ENCODE data around the gene BPTF. TPM values are rescaled to one million over a fixed set of nuclear protein-coding genes. Genes with fewer than 3 reads are reported as not detected.

Gene BPTF
- total and polyA plus RNA-seq, 2 of the 13 experiments (the other 11 are each of a cell fraction or from before 2014, with no cell fraction given), result 43.5 to 66.1 TPM

- TF ChIP-seq ATF2 (CRISPR knock-in tag; IDR thresholded peaks at IDR 0.05) (no peak), ZNF850 (CRISPR knock-in tag; conservative IDR thresholded peaks at IDR 0.05) (0 out of 2 replicates have a peak, but pooled peaks have one; percentile 12), ZBTB33 (CRISPR knock-in tag; IDR thresholded peaks at IDR 0.05) (no peak), RBM39 (IDR thresholded peaks at IDR 0.05; ENCODE audit: low read depth, low read length, poor library complexity, severe bottlenecking) (peak; percentile 75), POLR2AphosphoS5 (IDR thresholded peaks at IDR 0.05; ENCODE audit: low read depth, low read length) (no peak), MXD1 (CRISPR knock-in tag; IDR thresholded peaks at IDR 0.05) (0 out of 2 replicates have a peak, but pooled peaks have one; percentile 32), ZKSCAN1 (IDR thresholded peaks at IDR 0.05; ENCODE audit: low read length) (no peak), CEBPB (IDR thresholded peaks at IDR 0.05; ENCODE audit: borderline replicate concordance, low read depth, low read length) (no peak), ZNF501 (CRISPR knock-in tag; IDR thresholded peaks at IDR 0.05) (0 out of 2 replicates have a peak, but pooled peaks have one; percentile 39), GATAD2A (CRISPR knock-in tag; IDR thresholded peaks at IDR 0.05) (no peak), TFE3 (CRISPR knock-in tag; IDR thresholded peaks at IDR 0.05) (no peak), ZBTB20 (CRISPR knock-in tag; IDR thresholded peaks at IDR 0.05; ENCODE audit: borderline replicate concordance, low read depth) (0 out of 2 replicates have a peak, but pooled peaks have one; percentile 11), NFKB2 (CRISPR knock-in tag; IDR thresholded peaks at IDR 0.05; ENCODE audit: borderline replicate concordance) (no peak; the same call in 1 of the 2 replicates), MYC (CRISPR knock-in tag; IDR thresholded peaks at IDR 0.05; ENCODE audit: borderline replicate concordance) (peak; percentile 54), ZFY (CRISPR knock-in tag; IDR thresholded peaks at IDR 0.05) (peak; percentile 79; the same call in 1 of the 2 replicates), ARID3A (IDR thresholded peaks at IDR 0.05; ENCODE audit: low read depth, low read length) (no peak), ZNF234 (CRISPR knock-in tag; conservative IDR thresholded peaks at IDR 0.05) (no peak), MEIS1 (CRISPR knock-in tag; IDR thresholded peaks at IDR 0.05; ENCODE audit: borderline replicate concordance) (no peak), ZNF343 (CRISPR knock-in tag; IDR thresholded peaks at IDR 0.05) (no peak), AGO1 (IDR thresholded peaks at IDR 0.05; ENCODE audit: low read depth, low read length, poor library complexity, severe bottlenecking) (peak; percentile 52)
These were observed 168.1 kb downstream of the BPTF start (continued) for GRCh38 chr17:67993153-67993997.

Data from HepG2 (cell line).